Activated naive CD8-positive, alpha-beta T cell (primary cell): ENCODE data around the gene DDX21.
"Not testable (repeated sequence)": the region's sequence is repeated elsewhere in the genome, so short reads cannot be mapped to it uniquely, and the experiment has no call there.

Experiments
- H3K27ac Mint-ChIP-seq: one replicate; pipeline ENCODE4 v1.8.0; 2021; ENCODE audit warnings: mixed read lengths
- H3K27me3 Mint-ChIP-seq: one replicate; pipeline ENCODE4 v1.8.0; 2021; ENCODE audit warnings: mixed read lengths
- H3K36me3 Mint-ChIP-seq: one replicate; pipeline ENCODE4 v1.8.0; 2021; ENCODE audit warnings: mixed read lengths
- H3K4me1 Mint-ChIP-seq: one replicate; pipeline ENCODE4 v1.8.0; 2021; ENCODE audit warnings: low read depth, mixed read lengths
- H3K4me3 Mint-ChIP-seq: one replicate; pipeline ENCODE4 v1.8.0; 2021; ENCODE audit warnings: mild to moderate bottlenecking, mixed read lengths
- H3K9me3 Mint-ChIP-seq: one replicate; pipeline ENCODE4 v1.8.0; 2021; ENCODE audit warnings: low read depth, mixed read lengths

Gene DDX21

GRCh38 chr10:69005704-69006485 is 49.9 kb downstream of the DDX21 start:
- Mint-ChIP-seq H3K9me3 (no peaks in the 10 kb centered on the region), H3K36me3 (peaks cover 2% of the 10 kb centered on the region), H3K4me1 (peaks cover 1% of the 10 kb centered on the region), H3K27ac (no peak overlapping the region), H3K27me3 (no peaks in the 10 kb centered on the region), H3K4me3 (no peak overlapping the region)

GRCh38 chr10:69007260-69007659 is 51.3 kb downstream of the DDX21 start:
- H3K27me3 Mint-ChIP-seq, result no peaks in the 10 kb centered on the region
- no peaks in the 10 kb centered on the region for H3K9me3 Mint-ChIP-seq
- no peak overlapping the region for H3K27ac Mint-ChIP-seq
- H3K36me3 Mint-ChIP-seq, result peaks cover 2% of the 10 kb centered on the region
- H3K4me1 Mint-ChIP-seq, result peaks cover 1% of the 10 kb centered on the region
- no peak overlapping the region for H3K4me3 Mint-ChIP-seq

GRCh38 chr10:69009360-69009759 is 53.4 kb downstream of the DDX21 start:
- H3K36me3 Mint-ChIP-seq, result peaks cover 2% of the 10 kb centered on the region
- no peak overlapping the region for H3K4me3 Mint-ChIP-seq
- H3K4me1 Mint-ChIP-seq, result peaks cover 5% of the 10 kb centered on the region
- H3K27ac Mint-ChIP-seq, result no peak overlapping the region
- no peaks in the 10 kb centered on the region for H3K9me3 Mint-ChIP-seq
- no peaks in the 10 kb centered on the region for H3K27me3 Mint-ChIP-seq

- Mint-ChIP-seq H3K9me3 (no peaks in the 10 kb centered on the region), H3K36me3 (peaks cover 2% of the 10 kb centered on the region), H3K27me3 (no peaks in the 10 kb centered on the region), H3K4me1 (peaks cover 4% of the 10 kb centered on the region), H3K27ac (no peak overlapping the region), H3K4me3 (no peak overlapping the region)
Measured at GRCh38 chr10:69010151-69010640, 54.2 kb downstream of the DDX21 start.

GRCh38 chr10:69012778-69013177 is 56.8 kb downstream of the DDX21 start:
- not testable (repeated sequence) for H3K27me3 Mint-ChIP-seq, H3K27ac Mint-ChIP-seq, H3K4me1 Mint-ChIP-seq, H3K4me3 Mint-ChIP-seq, H3K36me3 Mint-ChIP-seq, H3K9me3 Mint-ChIP-seq

GRCh38 chr10:69014171-69014570 is 58.2 kb downstream of the DDX21 start:
- Mint-ChIP-seq H3K36me3 (peaks cover 12% of the 10 kb centered on the region), H3K4me1 (peaks cover 4% of the 10 kb centered on the region), H3K27me3 (no peaks in the 10 kb centered on the region), H3K9me3 (no peaks in the 10 kb centered on the region), H3K4me3 (no peak overlapping the region), H3K27ac (no peak overlapping the region)

- H3K27me3 Mint-ChIP-seq, result no peaks in the 10 kb centered on the region
- H3K27ac Mint-ChIP-seq, result no peak overlapping the region
- no peaks in the 10 kb centered on the region for H3K4me1 Mint-ChIP-seq
- peaks cover 9% of the 10 kb centered on the region for H3K36me3 Mint-ChIP-seq
- no peak overlapping the region for H3K4me3 Mint-ChIP-seq
- no peaks in the 10 kb centered on the region for H3K9me3 Mint-ChIP-seq
Measured at GRCh38 chr10:69018613-69019012, 62.6 kb downstream of the DDX21 start.

GRCh38 chr10:69022611-69023010 is 66.6 kb downstream of the DDX21 start:
- Mint-ChIP-seq H3K27ac (no peak overlapping the region), H3K27me3 (no peaks in the 10 kb centered on the region), H3K36me3 (peaks cover 7% of the 10 kb centered on the region), H3K4me3 (no peak overlapping the region), H3K9me3 (no peaks in the 10 kb centered on the region), H3K4me1 (peaks cover 3% of the 10 kb centered on the region)

GRCh38 chr10:69025370-69025896 is 69.5 kb downstream of the DDX21 start:
- Mint-ChIP-seq H3K9me3 (no peaks in the 10 kb centered on the region), H3K4me3 (no peak overlapping the region), H3K27me3 (no peaks in the 10 kb centered on the region), H3K27ac (no peak overlapping the region), H3K4me1 (peaks cover 6% of the 10 kb centered on the region), H3K36me3 (no peaks in the 10 kb centered on the region)

- no peak overlapping the region for H3K4me3 Mint-ChIP-seq
- no peak overlapping the region for H3K27ac Mint-ChIP-seq
- no peaks in the 10 kb centered on the region for H3K9me3 Mint-ChIP-seq
- H3K4me1 Mint-ChIP-seq, result no peaks in the 10 kb centered on the region
- peaks cover 2% of the 10 kb centered on the region for H3K36me3 Mint-ChIP-seq
- H3K27me3 Mint-ChIP-seq, result no peaks in the 10 kb centered on the region
Measured at GRCh38 chr10:69033256-69033655, 77.3 kb downstream of the DDX21 start.
